ENCODE data around the gene NEDD4.

Gene NEDD4

GRCh38 chr15:55819397-55820034, 173.9 kb downstream of the NEDD4 start:
- no peak for DNase-seq (ENCODE audit: low read depth)
- no peak for TF ChIP-seq CTCF (IDR thresholded peaks at IDR 0.05; ENCODE audit: low read length, missing control alignments)
- no peak overlapping the region for H3K4me3 ChIP-seq (replicated peaks; ENCODE audit: low read depth, low read length)

- no peak overlapping the region for H3K4me3 ChIP-seq (replicated peaks; ENCODE audit: low read depth, low read length)
- DNase-seq (ENCODE audit: low read depth), result no peak
- no peak for TF ChIP-seq CTCF (IDR thresholded peaks at IDR 0.05; ENCODE audit: low read length, missing control alignments)
Observed at GRCh38 chr15:55816017-55816416, 177.4 kb downstream of the NEDD4 start.

GRCh38 chr15:55802600-55803376, 190.6 kb downstream of the NEDD4 start:
- TF ChIP-seq CTCF (IDR thresholded peaks at IDR 0.05; ENCODE audit: low read length, missing control alignments), result no peak
- no peak overlapping the region for H3K4me3 ChIP-seq (replicated peaks; ENCODE audit: low read depth, low read length)
- DNase-seq (ENCODE audit: low read depth), result no peak

GRCh38 chr15:55800216-55800615, 193.2 kb downstream of the NEDD4 start:
- no peak for DNase-seq (ENCODE audit: low read depth)
- H3K4me3 ChIP-seq (replicated peaks; ENCODE audit: low read depth, low read length), result no peak overlapping the region
- TF ChIP-seq CTCF (IDR thresholded peaks at IDR 0.05; ENCODE audit: low read length, missing control alignments), result no peak

GRCh38 chr15:55799291-55800212, 193.9 kb downstream of the NEDD4 start:
- no peak overlapping the region for H3K4me3 ChIP-seq (replicated peaks; ENCODE audit: low read depth, low read length)
- peak; percentile 72 for TF ChIP-seq CTCF (IDR thresholded peaks at IDR 0.05; ENCODE audit: low read length, missing control alignments)
- DNase-seq (ENCODE audit: low read depth), result peak; percentile 70

GRCh38 chr15:55796321-55796965, 197.0 kb downstream of the NEDD4 start:
- DNase-seq (ENCODE audit: low read depth), result peak; percentile 29
- no peak for TF ChIP-seq CTCF (IDR thresholded peaks at IDR 0.05; ENCODE audit: low read length, missing control alignments)
- no peak overlapping the region for H3K4me3 ChIP-seq (replicated peaks; ENCODE audit: low read depth, low read length)
